Thymus (tissue), 11 donors: ENCODE data around the gene NKAIN1. TPM values are rescaled to one million over a fixed set of nuclear protein-coding genes. Genes with fewer than 3 reads are reported as not detected.
"Not testable (repeated sequence)": the region's sequence is repeated elsewhere in the genome, so short reads cannot be mapped to it uniquely, and the experiment has no call there.

Experiments used
- DNase-seq, 9 donors: peaks; one replicate each; pipeline ENCODE4 v3.0.0-alpha.2; 2013; ENCODE audit warnings: low spot score in 9 of 9, low read depth in 6 of 9, missing footprints in 1 of 9
- H3K27ac ChIP-seq, 2 donors: one replicate each; pipeline ENCODE4 v1.5.1; 2013; ENCODE audit warnings: control low read depth in 1 of 2, low read depth in 1 of 2, low read length in 1 of 2, mild to moderate bottlenecking in 1 of 2, moderate library complexity in 1 of 2
- H3K27me3 ChIP-seq, 2 donors: one replicate each; pipeline ENCODE4 v1.5.1; 2013; ENCODE audit warnings: low read length in 1 of 2; ENCODE audit not compliant: control insufficient read depth in 2 of 2, insufficient read depth in 1 of 2
- H3K36me3 ChIP-seq, 2 donors: one replicate each; pipeline ENCODE4 v1.5.1; 2013; ENCODE audit warnings: low read length in 1 of 2, mild to moderate bottlenecking in 1 of 2, moderate library complexity in 1 of 2; ENCODE audit not compliant: control insufficient read depth in 2 of 2, insufficient read depth in 2 of 2
- H3K4me1 ChIP-seq, 2 donors: one replicate each; pipeline ENCODE4 v1.5.1; 2013; ENCODE audit warnings: low read length in 2 of 2; ENCODE audit not compliant: control insufficient read depth in 2 of 2, insufficient read depth in 2 of 2
- H3K4me3 ChIP-seq, 2 donors: one replicate each; pipeline ENCODE4 v1.5.1; 2013; ENCODE audit warnings: low read length in 2 of 2, control low read depth in 1 of 2, mild to moderate bottlenecking in 1 of 2
- H3K9me3 ChIP-seq, 2 donors: one replicate each; pipeline ENCODE4 v1.5.1; 2013; ENCODE audit warnings: low read length in 1 of 2, mild to moderate bottlenecking in 1 of 2; ENCODE audit not compliant: control insufficient read depth in 2 of 2, insufficient read depth in 1 of 2
- WGBS: extraction: QIAGEN DNeasy Blood & Tissue Kit; methylation state at CpG from one replicate; pipeline ENCODE4 v1.1.7; 2013; 5-methylcytosine and 5-hydroxymethylcytosine counted together
- polyA plus RNA-seq: library from polyadenylated mRNA; stranded (reverse); fragments of 200-250 nt; gene quantifications from one replicate; pipeline ENCODE4 v1.2.3, GENCODE V29; 2013
- total RNA-seq: library from RNA; stranded (reverse); fragments of 120-200 nt; gene quantifications from one replicate; pipeline ENCODE4 v1.2.4, GENCODE V29; 2013
- donor health status: healthy.

Gene NKAIN1
- total and polyA plus RNA-seq, 2 donors = 0.16 to 0.19 TPM

DNA sequence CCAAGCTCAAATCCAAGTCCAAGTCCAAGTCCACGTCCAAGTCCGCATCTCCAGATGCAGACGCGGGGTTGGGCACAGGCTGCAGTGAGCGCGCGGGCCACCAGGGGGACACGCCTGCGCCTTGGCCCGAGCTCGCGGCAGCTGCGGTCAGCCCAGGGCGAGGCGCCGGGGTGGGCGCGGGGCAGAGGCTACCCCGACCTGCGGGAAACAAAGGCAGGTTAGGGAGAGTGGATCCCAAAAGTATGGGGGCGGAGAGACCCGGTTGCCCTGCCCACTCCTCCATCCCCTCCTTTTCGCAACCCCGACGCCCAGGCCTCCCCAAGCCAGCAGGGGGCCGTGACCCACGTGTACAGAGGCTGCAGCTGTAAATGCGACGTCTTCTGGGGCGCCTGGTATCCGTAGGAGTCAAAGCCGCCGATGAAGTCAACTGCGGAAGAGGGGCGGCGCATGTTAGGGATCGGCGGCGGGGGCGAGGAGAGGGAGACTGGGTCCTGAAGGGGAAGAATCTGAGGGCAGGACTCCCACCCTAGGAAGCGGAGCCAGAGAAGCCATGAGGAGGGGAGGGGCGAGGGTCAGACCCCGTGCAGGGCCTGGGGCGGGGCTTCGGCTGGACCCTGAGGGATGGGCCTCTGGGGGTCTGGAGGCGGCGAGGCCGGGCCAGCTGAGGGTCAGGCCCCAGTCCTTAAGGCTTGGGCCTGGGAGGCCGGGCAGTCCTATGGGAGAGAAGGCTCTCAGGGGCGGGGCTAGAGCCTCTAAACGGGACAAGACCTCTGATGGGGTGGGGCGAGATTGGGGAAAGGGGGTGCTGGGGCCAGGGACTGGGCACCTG lies 58.0 kb downstream of the NKAIN1 start:
- peak in 4 of 9 donors; percentile 32 to 71 (median 43) for DNase-seq
- no peaks in the 10 kb centered on the region for H3K36me3 ChIP-seq
- H3K4me1 ChIP-seq = peaks cover 6 to 11% of the 10 kb centered on the region in 2 donors
- no peaks in the 10 kb centered on the region for H3K9me3 ChIP-seq
- no peak overlapping the region for H3K4me3 ChIP-seq
- no peak overlapping the region for H3K27ac ChIP-seq
- peaks cover 0 to 25% of the 10 kb centered on the region in 2 donors for H3K27me3 ChIP-seq
- WGBS = 8% methylated on average over 52 of the region's 52 CpGs

DNA sequence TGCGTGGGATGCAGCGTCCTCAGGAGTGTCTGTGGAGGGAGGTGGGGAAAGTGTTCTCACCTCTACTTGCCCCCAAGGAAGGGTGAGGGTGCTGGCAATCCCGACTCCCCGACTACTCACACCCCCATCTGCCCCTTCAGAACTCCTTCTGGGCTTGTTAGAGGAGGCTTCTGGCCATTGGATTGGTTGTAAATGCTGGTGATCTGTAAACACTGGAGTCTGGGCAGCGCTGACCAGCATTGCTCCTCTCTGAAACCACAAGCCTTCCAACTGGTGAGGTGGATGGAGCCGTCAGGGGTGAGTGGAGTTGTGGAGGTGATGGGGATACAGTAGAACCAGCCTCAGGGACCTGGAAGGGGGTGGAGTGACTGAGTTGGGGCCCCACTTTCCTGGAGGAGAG lies 59.3 kb downstream of the NKAIN1 start:
- DNase-seq = no peak
- 93% methylated on average over 6 of the region's 6 CpGs for WGBS
- no peak overlapping the region for H3K27ac ChIP-seq

DNA sequence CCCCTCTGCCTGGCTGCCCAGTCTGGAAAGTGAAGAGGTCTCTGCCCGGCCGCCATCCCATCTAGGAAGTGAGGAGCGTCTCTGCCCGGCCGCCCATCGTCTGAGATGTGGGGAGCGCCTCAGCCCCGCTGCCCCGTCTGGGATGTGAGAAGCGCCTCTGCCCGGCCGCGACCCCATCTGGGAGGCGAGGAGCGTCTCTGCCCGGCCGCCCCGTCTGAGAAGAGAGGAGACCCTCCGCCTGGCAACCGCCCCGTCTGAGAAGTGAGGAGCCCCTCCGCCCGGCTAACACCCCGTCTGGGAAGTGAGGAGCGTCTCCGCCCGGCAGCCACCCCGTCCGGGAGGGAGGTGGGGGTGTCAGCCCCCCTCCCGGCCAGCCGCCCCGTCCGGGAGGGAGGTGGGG lies 63.4 kb downstream of the NKAIN1 start:
- H3K4me3 ChIP-seq, H3K36me3 ChIP-seq, H3K4me1 ChIP-seq, DNase-seq, H3K27ac ChIP-seq, H3K9me3 ChIP-seq: not testable (repeated sequence)
- peaks cover 0 to 14% of the 10 kb centered on the region in 2 donors for H3K27me3 ChIP-seq
- 94% methylated on average over 33 of the region's 33 CpGs for WGBS

More for the DNA sequence above, 59.3 kb downstream of the NKAIN1 start:
- H3K4me1 ChIP-seq = peaks cover 6 to 11% of the 10 kb centered on the region in 2 donors
- H3K4me3 ChIP-seq = no peak overlapping the region
- no peaks in the 10 kb centered on the region for H3K36me3 ChIP-seq
- peaks cover 0 to 25% of the 10 kb centered on the region in 2 donors for H3K27me3 ChIP-seq
- no peaks in the 10 kb centered on the region for H3K9me3 ChIP-seq

DNA sequence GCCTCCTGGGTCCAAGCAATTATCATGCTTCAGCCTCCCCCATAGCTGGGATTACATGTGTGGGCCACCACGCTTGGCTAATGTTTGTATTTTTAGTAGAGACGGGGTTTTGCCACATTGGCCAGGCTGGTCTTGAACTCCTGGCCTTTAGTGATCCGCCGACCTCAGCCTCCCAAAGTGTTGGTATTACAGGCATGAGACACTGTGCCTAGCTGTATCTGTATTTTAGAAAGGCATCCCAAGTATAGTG lies 69.3 kb downstream of the NKAIN1 start:
- no peaks in the 10 kb centered on the region for H3K36me3 ChIP-seq
- H3K4me1 ChIP-seq = peaks cover 0 to 4% of the 10 kb centered on the region in 2 donors
- no peak overlapping the region for H3K4me3 ChIP-seq
- H3K27me3 ChIP-seq = no peaks in the 10 kb centered on the region
- 98% methylated on average over 4 of the region's 4 CpGs for WGBS
- no peak overlapping the region for H3K27ac ChIP-seq
- no peak for DNase-seq
- H3K9me3 ChIP-seq = no peaks in the 10 kb centered on the region

DNA sequence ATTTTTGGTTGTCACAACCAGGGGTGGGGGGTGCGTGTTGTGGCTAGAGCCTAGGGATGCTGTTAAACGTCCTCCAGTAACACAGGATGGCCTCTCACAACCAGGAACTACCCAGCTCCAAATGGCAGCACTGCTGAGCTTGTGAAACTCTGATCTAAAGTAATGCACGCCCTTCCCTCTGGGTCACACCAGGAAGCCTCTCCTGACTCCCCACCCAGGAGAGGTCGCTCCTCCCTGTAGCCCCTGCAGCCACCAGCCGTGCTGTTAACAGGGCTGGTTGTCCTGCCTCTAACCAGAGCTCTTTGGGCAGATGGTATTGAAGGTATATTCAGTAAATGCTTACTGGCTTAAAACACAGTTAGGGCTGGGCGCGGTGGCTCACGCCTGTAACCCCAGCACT lies 73.2 kb downstream of the NKAIN1 start:
- 91% methylated on average over 8 of the region's 8 CpGs for WGBS

DNA sequence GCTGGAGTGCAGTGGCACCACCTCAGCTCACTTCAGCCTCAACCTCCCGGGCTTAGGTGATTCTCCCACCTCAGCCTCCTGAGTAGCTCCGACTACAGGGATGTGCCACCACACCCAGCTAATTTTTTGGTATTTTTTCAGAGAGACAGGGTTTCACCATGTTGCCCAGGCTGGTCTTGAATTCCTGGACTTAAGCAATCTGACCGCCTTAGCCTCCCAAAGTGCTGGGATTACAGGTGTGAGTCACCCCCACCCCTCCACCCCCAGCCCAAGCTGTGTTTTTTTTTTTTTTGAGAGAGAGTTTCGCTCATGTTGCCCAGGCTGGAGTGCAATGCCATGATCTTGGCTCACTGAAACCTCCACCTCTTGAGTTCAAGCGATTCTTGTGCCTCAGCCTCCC lies 75.4 kb downstream of the NKAIN1 start:
- Histone ChIP-seq H3K36me3 (no peaks in the 10 kb centered on the region), H3K27ac (no peak overlapping the region), H3K9me3 (no peaks in the 10 kb centered on the region), H3K4me3 (no peak overlapping the region), H3K4me1 (no peaks in the 10 kb centered on the region), H3K27me3 (no peaks in the 10 kb centered on the region)
- no peak for DNase-seq
- WGBS = 90% methylated on average over 5 of the region's 5 CpGs

More for the DNA sequence above, 73.2 kb downstream of the NKAIN1 start:
- Histone ChIP-seq H3K4me1 (peaks cover 0 to 4% of the 10 kb centered on the region in 2 donors), H3K27ac (no peak overlapping the region), H3K27me3 (no peaks in the 10 kb centered on the region), H3K4me3 (no peak overlapping the region), H3K9me3 (no peaks in the 10 kb centered on the region), H3K36me3 (no peaks in the 10 kb centered on the region)
- no peak for DNase-seq

DNA sequence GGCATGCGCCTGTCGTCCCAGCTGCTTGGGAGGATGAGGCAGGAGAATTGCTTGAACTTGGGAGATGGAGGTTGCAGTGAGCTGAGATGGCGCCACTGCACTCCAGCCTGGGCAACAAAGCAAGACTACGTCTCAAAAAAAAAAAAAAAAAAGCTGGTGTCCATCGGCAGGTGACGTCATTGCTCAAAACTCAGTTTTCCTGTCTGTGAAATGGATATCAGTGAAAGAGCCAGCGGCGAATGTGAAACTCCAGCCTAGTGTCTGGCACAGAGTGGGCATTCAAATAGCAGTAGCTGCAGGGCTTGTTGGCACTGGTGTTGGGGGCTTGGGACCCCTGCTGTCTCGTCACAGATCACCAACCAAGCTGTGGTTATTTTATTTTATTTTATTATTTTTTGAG lies 75.8 kb downstream of the NKAIN1 start:
- Histone ChIP-seq H3K36me3 (no peaks in the 10 kb centered on the region), H3K9me3 (no peaks in the 10 kb centered on the region), H3K4me1 (no peaks in the 10 kb centered on the region), H3K27ac (no peak overlapping the region), H3K27me3 (no peaks in the 10 kb centered on the region), H3K4me3 (no peak overlapping the region)
- 96% methylated on average over 9 of the region's 9 CpGs for WGBS
- DNase-seq = no peak

DNA sequence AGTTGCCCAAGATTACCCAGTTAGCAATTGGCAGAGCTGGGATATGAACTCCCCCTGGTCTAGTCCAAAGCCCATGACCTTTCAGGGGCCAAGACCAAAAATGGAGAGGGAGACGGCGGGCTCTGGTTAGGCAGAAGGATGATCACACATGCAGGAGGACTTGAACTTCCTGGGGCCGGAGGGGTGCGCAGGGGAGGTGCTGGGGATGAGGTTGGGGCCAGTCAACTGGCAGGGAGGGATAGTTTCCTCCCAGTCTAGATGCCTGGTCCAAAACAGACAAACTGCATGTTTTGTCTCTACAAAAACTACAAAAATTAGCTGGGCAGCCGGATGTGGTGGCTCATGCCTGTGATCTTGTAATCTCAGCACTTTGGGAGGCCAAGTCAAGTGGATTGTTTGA lies 78.1 kb downstream of the NKAIN1 start:
- DNase-seq = no peak
- H3K9me3 ChIP-seq = no peaks in the 10 kb centered on the region
- 94% methylated on average over 5 of the region's 5 CpGs for WGBS
- H3K27ac ChIP-seq = no peak overlapping the region
- no peaks in the 10 kb centered on the region for H3K27me3 ChIP-seq
- H3K4me3 ChIP-seq = no peak overlapping the region
- no peaks in the 10 kb centered on the region for H3K4me1 ChIP-seq
- no peaks in the 10 kb centered on the region for H3K36me3 ChIP-seq

DNA sequence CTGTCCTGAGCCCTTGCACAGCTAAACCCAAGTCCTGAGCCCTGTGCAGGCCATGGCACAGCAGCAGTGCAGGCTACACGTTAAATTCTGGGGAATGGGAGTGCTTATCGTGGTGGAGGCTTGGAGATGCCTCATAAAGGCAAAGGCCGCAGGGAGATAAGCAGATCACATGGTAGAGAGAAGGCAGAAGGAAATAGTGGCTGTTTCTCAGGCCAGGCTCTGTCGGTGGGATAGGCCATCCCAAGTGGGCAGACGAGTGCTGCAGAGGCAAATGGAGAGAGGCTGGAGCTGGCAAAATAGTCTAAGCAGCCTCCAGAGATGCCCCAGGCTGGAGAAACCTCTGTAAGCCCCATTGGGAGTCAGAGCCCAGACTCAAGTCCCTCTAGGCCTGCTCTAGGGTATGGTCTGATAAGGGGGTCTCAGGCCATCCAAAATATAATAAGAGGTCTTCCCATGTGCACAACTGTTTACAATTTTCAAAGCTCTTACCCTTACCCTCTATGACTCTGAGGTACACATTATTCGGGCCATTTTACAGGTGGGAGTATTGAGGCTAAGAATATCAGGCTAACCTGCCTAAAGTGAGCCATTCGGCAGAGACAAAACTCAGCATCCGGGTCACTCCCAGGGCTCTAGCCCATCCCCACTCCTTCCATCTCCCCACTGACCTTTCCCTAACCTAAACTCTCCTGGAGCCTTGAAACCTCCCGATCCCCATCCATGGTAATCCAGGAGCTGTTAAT lies 79.6 kb downstream of the NKAIN1 start:
- Histone ChIP-seq H3K27ac (no peak overlapping the region), H3K36me3 (no peaks in the 10 kb centered on the region), H3K27me3 (no peaks in the 10 kb centered on the region), H3K9me3 (no peaks in the 10 kb centered on the region), H3K4me3 (no peak overlapping the region), H3K4me1 (peaks cover 3 to 5% of the 10 kb centered on the region in 2 donors)
- WGBS = 95% methylated on average over 9 of the region's 9 CpGs
- DNase-seq = no peak
